Neural progenitor cell (in vitro differentiated cells): ENCODE data around the gene KRT25.
A peak's percentile ranks its signal among the peaks of the same experiment; 100 is the strongest.

ENCODE experiments used
- EZH2 ChIP-seq: fragments of 200-600 bp; sonication (generic); IDR thresholded peaks from 2 replicates; pipeline ENCODE4 v1.6.1; 2017; ENCODE audit warnings: antibody characterized with exemption, mild to moderate bottlenecking, moderate library complexity
- EZH2phosphoT487 ChIP-seq: fragments of 200-600 bp; sonication (generic); IDR thresholded peaks from 2 replicates; pipeline ENCODE4 v1.6.1; 2017; ENCODE audit warnings: antibody characterized with exemption
- TF ChIP-seq, protein P1 (sequence below): fragments of 200-600 bp; sonication (generic); IDR thresholded peaks from 2 replicates; pipeline ENCODE4 v1.5.1; 2017; ENCODE audit warnings: antibody characterized with exemption, mild to moderate bottlenecking

DNA sequence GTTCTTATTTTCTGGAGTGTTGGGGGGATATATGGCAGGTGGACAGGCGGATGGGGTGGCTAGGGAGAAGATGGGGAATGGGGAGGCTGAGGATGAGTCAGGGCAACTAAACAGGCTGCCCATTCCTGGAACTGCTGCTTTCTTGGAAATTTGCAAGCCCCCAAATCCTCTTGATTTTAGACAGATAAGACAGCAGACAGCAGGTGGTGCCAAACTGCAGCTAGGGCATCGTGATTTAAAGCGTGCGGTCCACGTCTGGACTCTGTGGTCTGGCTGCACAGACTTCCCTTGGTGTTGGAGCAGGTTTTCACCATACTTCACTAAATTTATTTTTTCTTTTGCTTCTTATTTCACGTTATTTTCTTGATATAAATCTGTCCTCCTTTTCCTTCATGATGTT lies 40.7 kb downstream of the KRT25 start:
- TF ChIP-seq, protein P1, sequence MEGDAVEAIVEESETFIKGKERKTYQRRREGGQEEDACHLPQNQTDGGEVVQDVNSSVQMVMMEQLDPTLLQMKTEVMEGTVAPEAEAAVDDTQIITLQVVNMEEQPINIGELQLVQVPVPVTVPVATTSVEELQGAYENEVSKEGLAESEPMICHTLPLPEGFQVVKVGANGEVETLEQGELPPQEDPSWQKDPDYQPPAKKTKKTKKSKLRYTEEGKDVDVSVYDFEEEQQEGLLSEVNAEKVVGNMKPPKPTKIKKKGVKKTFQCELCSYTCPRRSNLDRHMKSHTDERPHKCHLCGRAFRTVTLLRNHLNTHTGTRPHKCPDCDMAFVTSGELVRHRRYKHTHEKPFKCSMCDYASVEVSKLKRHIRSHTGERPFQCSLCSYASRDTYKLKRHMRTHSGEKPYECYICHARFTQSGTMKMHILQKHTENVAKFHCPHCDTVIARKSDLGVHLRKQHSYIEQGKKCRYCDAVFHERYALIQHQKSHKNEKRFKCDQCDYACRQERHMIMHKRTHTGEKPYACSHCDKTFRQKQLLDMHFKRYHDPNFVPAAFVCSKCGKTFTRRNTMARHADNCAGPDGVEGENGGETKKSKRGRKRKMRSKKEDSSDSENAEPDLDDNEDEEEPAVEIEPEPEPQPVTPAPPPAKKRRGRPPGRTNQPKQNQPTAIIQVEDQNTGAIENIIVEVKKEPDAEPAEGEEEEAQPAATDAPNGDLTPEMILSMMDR = peak; percentile 22
- TF ChIP-seq EZH2 (no peak), EZH2phosphoT487 (no peak)
